Kidney (tissue), 14 donors: ENCODE measurements around the gene FAM53B. TPM values are rescaled to one million over a fixed set of nuclear protein-coding genes. Genes with fewer than 3 reads are reported as not detected.
A peak's percentile ranks its signal among the peaks of the same experiment; 100 is the strongest.

Experiments
- DNase-seq, 5 donors: peaks; one replicate each; pipeline ENCODE4 v3.0.0-alpha.2; 2013 to 2020
- FAIRE-seq: peaks from 2 replicates; lab custom pipeline; 2012; peaks lifted over from hg19 to GRCh38; lab: Jason Lieb, UNC
- H3K27ac ChIP-seq, 2 donors: one replicate each; pipeline ENCODE4 v1.7.0; 2013; ENCODE audit warnings: low read depth in 2 of 2, low read length in 2 of 2, inconsistent platforms in 1 of 2
- H3K27me3 ChIP-seq: one replicate; pipeline ENCODE4 v1.7.1; 2013; ENCODE audit warnings: low read length, inconsistent platforms; ENCODE audit not compliant: control insufficient read depth, insufficient read depth
- H3K36me3 ChIP-seq, 3 donors: one replicate each; pipeline versions ENCODE4 v1.7.0 to v1.7.1; 2013; ENCODE audit warnings: low read length in 3 of 3, control low read depth in 1 of 3, inconsistent platforms in 1 of 3; ENCODE audit not compliant: insufficient read depth in 3 of 3, control insufficient read depth in 2 of 3
- H3K4me1 ChIP-seq, 3 donors: one replicate each; pipeline versions ENCODE4 v1.7.0 to v1.7.1; 2013; ENCODE audit warnings: low read length in 3 of 3, inconsistent platforms in 1 of 3, low read depth in 1 of 3; ENCODE audit not compliant: control insufficient read depth in 2 of 3, insufficient read depth in 2 of 3
- H3K4me3 ChIP-seq, 3 donors: one replicate each; pipeline versions ENCODE4 v1.7.0 to v1.8.1; 2013; ENCODE audit warnings: low read length in 3 of 3, control low read depth in 1 of 3, inconsistent platforms in 1 of 3
- H3K9ac ChIP-seq, 3 donors: one replicate each; pipeline versions ENCODE4 v1.7.0 to v1.7.1; 2013; ENCODE audit warnings: low read length in 3 of 3, control low read depth in 1 of 3, inconsistent platforms in 1 of 3
- H3K9me3 ChIP-seq, 3 donors: one replicate each; pipeline versions ENCODE4 v1.7.0 to v1.7.1; 2013; ENCODE audit warnings: low read length in 3 of 3, control low read depth in 1 of 3, inconsistent platforms in 1 of 3; ENCODE audit not compliant: control insufficient read depth in 2 of 3, insufficient read depth in 1 of 3
- intact Hi-C: fragments of 100-400 bp; cut with DNase I; formaldehyde crosslinking; loops from one replicate; pipeline ENCODE4 v1.11.1; 2022
- polyA plus RNA-seq: library from polyadenylated mRNA; stranded (reverse); fragments of 350-450 nt; fragmentation: Illumina TruSeq; extraction: RNeasy Lipid Tissue Mini Kit (QIAGEN cat#74804); gene quantifications from one replicate; pipeline ENCODE4 v1.2.3, GENCODE V29; 2014; ENCODE audit warnings: low read depth, low replicate concordance; ENCODE audit not compliant: insufficient read depth
- total RNA-seq: library from RNA; stranded (reverse); fragmentation: NEBNext Ultra II Directional; extraction: Animal tissue kit (Norgen Biotek cat#: 25700); gene quantifications from one replicate; pipeline ENCODE4 v1.2.1, GENCODE V29; 2021
- TF ChIP-seq, protein P1 (sequence below): IDR thresholded peaks from 3 replicates; pipeline ENCODE4 v1.5.1; 2012; ENCODE audit warnings: mild to moderate bottlenecking, moderate library complexity, borderline replicate concordance; ENCODE audit not compliant: insufficient read depth; ENCODE audit errors: extremely low read depth
- donor health status: control.
- donor health status: control.
- donor health status: control.
- donor health status: control.
- donor health status: control.
- donor health status: DM: yes; HTN: yes; CAD: no.
- donor health status: Normal renal cell carcinoma (clear cell type).

Gene FAM53B
- total and polyA plus RNA-seq, 2 donors from 2014 or later = 11.8 to 30.0 TPM

DNA sequence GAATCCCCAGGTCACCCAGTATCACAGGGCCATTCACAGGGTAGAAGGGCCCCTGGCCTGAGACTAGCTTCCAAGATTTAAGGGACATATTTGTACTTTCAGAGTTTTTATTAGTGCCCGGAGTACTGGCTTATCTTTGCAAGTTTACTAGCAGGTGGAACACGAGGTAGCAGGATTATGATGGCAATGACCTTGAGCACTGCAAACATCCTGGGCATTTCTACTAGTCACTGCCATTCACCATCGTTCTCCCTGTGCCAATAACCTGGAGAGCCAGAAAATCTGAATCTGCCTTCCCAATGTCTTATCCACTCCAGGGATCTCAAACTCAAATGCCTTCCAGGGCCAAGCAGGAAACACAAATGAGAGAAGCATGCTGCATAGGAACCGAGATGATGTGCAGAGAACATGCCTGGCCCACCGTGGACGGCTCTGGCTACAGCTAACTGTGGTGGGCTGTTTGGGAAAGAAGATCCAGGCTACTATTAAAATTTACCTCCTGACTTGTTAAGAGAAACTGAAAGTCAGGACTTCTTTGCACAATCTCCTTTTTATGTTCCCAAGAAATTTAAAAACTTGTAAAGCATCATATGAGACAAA lies 16.7 kb downstream of the FAM53B start:
- H3K27ac ChIP-seq = peak overlapping the region; percentile 43 to 71
- H3K9me3 ChIP-seq = no peaks in the 10 kb centered on the region
- intact Hi-C loops = no loop called here
- no peaks in the 10 kb centered on the region for H3K27me3 ChIP-seq
- no peak overlapping the region for H3K4me3 ChIP-seq
- peaks cover 0 to 74% (median 68%) of the 10 kb centered on the region in 3 donors for H3K4me1 ChIP-seq
- H3K9ac ChIP-seq = peak overlapping the region in 1 of 3 donors; percentile 26
- TF ChIP-seq, protein P1, sequence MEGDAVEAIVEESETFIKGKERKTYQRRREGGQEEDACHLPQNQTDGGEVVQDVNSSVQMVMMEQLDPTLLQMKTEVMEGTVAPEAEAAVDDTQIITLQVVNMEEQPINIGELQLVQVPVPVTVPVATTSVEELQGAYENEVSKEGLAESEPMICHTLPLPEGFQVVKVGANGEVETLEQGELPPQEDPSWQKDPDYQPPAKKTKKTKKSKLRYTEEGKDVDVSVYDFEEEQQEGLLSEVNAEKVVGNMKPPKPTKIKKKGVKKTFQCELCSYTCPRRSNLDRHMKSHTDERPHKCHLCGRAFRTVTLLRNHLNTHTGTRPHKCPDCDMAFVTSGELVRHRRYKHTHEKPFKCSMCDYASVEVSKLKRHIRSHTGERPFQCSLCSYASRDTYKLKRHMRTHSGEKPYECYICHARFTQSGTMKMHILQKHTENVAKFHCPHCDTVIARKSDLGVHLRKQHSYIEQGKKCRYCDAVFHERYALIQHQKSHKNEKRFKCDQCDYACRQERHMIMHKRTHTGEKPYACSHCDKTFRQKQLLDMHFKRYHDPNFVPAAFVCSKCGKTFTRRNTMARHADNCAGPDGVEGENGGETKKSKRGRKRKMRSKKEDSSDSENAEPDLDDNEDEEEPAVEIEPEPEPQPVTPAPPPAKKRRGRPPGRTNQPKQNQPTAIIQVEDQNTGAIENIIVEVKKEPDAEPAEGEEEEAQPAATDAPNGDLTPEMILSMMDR = no peak
- no peak for FAIRE-seq
- DNase-seq = peak in 1 of 5 donors; percentile 13
- H3K36me3 ChIP-seq = peaks cover 0 to 3% (median 0%) of the 10 kb centered on the region in 3 donors

DNA sequence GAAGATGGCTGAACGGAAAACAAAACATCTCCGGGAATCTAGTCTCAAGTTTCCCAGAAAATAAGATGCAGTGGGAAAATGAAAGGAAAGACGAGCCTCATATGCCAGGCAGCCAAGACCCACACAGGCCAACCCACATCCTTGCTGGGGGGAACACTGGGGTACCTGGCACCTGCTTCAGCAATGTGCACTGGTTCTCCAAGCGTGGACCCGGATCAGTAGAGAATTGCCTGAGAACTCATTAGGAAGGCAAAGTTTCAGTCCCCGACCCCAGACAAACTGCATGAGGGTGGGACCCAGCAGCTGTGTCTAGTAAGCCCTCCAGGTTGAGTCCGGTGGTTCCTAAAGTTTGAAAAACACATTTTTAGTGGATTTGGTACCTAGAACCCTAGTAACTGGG lies 18.4 kb downstream of the FAM53B start:
- Histone ChIP-seq H3K27me3 (no peaks in the 10 kb centered on the region), H3K9me3 (no peaks in the 10 kb centered on the region), H3K4me3 (no peak overlapping the region), H3K4me1 (peaks cover 0 to 74% (median 66%) of the 10 kb centered on the region in 3 donors), H3K9ac (no peak overlapping the region), H3K27ac (no peak overlapping the region), H3K36me3 (peaks cover 0 to 3% (median 0%) of the 10 kb centered on the region in 3 donors)
- DNase-seq (peak in 1 of 5 donors; percentile 24), FAIRE-seq (no peak)
- TF ChIP-seq, protein P1 = no peak
- intact Hi-C loops = no loop called here

DNA sequence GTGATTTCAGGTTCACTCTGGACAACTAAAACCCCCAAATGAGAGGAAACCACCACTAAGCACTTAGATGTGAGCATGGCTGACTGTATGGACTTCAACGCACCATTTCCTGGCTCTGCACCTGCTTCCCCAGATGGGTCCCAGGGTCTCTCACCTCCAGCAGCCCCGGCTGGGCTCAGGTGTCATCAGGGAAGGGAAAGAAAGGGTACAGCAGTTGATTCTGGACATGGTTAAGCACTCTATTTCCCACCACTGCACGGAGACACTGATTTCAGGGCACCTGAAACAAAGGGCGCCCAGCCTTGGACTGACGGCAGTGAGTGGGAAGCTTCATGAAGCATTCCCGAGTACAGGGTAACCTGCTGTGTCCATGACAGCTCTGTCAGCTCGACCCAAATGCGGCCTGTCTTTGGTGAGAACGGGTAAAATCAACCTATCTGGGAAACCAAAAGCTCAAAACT lies 19.0 kb downstream of the FAM53B start:
- no peaks in the 10 kb centered on the region for H3K9me3 ChIP-seq
- DNase-seq (peak in 1 of 5 donors; percentile 41), FAIRE-seq (no peak)
- H3K4me1 ChIP-seq = peaks cover 0 to 71% (median 64%) of the 10 kb centered on the region in 3 donors
- H3K9ac ChIP-seq = peak overlapping the region in 2 of 3 donors; percentile 7 to 17
- H3K27me3 ChIP-seq = no peaks in the 10 kb centered on the region
- no peak overlapping the region for H3K27ac ChIP-seq
- H3K4me3 ChIP-seq = no peak overlapping the region
- intact Hi-C loops = no loop called here
- H3K36me3 ChIP-seq = peaks cover 0 to 3% (median 0%) of the 10 kb centered on the region in 3 donors
- TF ChIP-seq, protein P1 = no peak
